NCI-H345 (cell line): Measurements from ENCODE around the gene PHOSPHO1.

Experiments used
- DNase-seq: peaks from one replicate; lab custom pipeline; 2025; lab: John Stamatoyannopoulos, UW

Gene PHOSPHO1

DNA sequence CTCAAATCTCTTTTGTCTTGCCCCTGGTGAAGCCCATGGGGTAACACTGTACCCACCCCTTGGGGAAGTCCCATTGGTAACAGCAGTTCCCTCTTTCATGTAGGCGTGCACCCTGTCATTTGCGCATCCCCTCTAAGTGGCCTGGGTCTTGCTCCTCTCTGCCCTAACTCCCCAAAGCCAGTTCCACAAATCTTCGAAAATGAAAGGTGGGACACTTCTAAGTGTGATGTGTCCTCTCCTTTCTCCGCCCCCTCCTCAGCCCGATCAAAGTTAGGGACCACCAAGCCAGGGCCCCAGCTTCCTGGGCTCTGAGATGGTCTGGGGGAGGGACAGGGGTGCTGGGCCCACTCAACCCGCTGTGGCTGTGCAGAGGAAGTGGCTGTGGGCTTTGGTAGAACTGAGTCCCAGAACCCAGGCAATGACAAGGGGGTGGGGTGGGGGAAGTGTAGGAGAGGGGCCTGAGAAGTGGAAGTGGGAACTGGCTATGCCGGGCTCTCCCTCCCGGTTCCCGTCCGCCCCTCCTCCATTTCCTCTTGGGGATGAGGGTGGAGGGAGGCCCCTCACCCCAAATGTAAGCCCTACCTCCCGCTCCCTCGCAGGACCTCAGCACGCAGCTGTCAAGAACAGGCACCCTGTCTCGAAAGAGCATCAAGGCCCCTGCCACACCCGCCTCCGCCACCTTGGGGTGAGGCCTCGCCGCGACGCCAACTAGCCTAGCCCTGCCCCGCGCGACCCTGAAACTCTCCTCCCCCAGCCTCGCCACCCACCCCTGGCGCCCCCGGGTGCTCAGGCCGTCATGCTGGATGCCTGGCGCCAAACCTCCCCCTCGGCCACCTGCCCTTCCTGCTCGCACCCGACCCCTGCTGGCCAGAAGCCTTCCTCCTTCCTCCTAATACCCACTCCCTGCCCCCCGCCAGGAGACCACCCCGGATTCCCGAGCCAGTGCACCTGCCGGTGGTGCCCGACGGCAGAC, 11.4 kb downstream of the PHOSPHO1 start:
- no peak for DNase-seq

- DNase-seq: no peak
Measured at GRCh38 chr17:49217651-49218413, 12.8 kb downstream of the PHOSPHO1 start.

DNA sequence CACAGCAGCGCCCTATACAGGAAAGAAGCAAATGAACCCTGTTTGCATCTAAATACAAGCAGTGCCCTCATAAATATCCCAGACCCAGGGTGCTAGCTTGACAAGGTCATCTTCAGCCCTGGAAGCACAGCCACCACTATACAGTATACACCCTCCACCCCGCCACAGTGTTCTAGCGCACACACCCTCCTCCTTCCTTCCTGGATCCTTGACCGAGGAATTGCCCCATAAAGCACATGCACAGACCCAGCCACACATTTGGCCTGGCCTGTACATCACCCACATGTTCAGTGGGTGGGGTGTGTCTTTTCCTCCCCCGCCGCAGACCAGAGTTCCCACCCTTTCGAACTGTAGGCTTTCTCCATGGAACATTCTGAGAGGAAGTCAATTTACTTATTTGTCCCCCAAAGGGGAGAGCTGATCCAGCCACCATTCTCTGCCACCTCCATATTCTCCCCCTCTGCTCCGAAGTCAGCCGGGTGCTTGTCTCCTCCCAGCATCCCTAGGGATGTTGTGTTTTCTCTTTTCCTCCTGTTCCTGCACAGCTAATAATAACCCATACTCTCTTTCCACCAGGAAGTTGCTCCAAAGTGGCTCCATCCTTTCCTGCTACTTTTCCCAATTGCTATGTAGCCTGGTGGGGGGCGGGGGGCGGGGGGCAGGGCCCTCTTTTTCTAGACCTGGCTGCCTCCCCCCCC, 13.5 kb downstream of the PHOSPHO1 start:
- no peak for DNase-seq

- no peak for DNase-seq
Measured at GRCh38 chr17:49216482-49216881, 14.1 kb downstream of the PHOSPHO1 start.

DNA sequence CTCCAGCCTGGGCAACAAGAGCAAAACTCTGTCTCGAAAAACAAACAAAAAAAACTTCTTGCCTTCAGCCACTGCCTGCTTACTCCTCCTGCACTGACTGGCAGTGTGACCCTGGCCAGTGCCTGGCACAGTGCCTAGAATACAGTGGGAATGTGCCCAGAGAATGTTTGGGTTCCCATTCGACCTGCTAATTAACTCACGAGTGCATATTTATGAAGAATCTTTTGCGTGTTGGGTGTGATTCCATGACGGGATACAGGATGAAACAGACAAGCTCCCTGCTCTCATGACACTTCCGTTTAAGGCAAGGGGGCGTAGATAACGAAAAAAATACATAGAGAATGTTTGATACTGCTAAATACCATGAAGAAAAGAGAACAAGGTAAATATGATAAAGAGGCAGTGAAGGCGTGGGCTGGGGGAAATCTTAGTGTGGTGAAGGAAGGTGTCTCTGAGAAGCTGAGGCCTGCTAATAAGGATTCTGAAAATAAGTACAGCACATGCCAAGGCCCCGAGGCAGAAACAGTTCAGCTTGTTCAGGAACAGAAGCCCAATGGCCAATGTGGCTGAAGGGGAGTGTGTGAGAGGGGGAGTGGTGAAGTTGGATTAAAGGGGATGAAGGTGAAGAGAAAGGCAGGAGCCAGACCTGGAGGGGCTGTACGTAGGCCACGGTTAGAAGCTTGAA, 15.8 kb downstream of the PHOSPHO1 start:
- no peak for DNase-seq

DNA sequence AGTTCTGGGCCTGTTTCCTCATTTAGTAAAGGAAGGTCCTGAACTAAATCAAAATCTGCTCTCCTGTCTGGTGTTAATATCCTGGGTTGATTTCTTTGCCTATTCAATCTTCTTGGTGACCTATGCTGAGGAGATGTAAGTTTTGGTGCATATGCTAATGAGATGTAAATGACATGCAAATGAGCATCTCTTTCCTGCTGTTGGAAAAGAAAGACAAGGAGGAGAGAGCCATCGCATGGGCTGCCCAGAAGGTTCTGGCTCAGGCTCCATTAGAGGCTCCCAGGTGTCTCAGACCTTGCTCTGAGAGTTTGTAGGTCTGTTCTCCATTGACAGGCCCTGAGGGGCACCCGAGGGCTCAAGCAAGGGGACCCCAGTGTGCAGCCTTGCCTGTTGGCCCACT, 16.7 kb downstream of the PHOSPHO1 start:
- DNase-seq: no peak

- no peak for DNase-seq
Measured at GRCh38 chr17:49213399-49213798, 17.2 kb downstream of the PHOSPHO1 start.

GRCh38 chr17:49210158-49211029, 20.2 kb downstream of the PHOSPHO1 start, which contains the start of the genes ABI3 and GNGT2:
Gene ABI3, plus strand, starts transcription at chr17:49210707. Its CDS starts 18 bp downstream, at chr17:49210725.
Gene GNGT2, minus strand, starts transcription at chr17:49210574. Its CDS starts 3,152 bp downstream, at chr17:49207422.
- no peak for DNase-seq

DNA sequence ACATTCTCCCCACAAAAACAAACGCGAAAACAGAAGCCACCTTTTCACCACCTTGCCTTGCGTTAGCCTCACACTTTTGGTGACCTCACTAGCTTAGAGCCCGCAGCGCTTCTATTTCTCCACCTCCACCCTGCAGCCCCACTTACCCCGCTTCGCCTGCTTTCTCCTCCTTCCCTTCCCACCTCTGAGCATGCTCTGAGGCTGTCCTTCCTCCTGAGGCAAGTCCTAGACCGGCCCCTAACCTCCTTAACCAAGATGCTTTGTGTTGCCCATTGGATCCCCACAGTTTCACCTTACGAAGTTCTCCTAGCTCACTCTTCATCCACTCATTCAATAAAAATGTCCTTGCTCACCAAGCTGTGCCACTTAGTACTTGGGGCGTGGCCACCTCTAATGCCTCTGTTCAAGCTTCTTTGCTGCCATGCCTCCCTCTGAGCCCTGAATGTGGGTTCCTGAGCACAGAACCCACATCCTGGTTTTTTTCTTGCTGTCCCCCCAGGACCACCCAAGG, 21.5 kb downstream of the PHOSPHO1 start:
- DNase-seq: no peak

GRCh38 chr17:49204516-49204915, 26.1 kb downstream of the PHOSPHO1 start:
- no peak for DNase-seq

DNA sequence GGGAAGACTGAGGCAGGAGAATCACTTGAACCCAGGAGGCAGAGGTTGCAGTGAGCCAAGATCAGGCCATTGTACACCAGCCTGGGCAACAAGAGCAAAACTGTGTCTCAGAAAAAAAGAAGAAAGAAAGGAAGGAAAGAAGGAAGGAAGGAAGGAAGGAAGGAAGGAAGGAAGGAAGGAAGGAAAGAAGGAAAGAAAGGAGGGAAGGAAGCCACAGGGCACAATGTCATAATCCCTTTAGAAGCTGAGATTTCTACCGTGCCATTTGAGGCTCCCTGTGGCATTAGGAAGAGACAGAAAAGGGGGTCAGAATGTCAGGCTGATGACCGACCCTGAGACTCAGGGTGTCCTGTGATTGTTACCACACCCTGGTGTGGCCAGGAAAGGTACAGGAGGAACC, 26.8 kb downstream of the PHOSPHO1 start:
- DNase-seq: no peak

DNA sequence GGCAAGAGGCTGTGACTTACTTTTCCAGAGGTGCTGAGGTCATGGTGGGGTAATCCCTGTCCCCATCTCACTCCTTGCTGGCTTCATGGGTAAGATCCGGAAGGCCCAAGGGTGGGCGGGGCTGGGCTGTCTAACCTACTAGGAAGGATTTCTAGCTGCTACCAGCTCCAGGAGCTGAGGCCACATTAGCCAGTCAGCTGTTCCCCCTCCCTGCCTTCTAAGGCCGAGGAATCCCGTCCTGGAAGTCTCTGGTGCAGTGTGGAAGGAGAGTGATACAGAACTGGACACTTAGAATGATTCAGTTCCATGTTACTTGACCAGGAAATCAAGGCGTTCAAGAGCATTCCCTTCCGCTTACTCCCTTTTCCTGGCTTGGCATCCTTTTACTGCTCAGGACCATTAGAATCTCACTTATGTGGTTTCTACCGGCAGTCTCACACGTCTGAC, 29.1 kb downstream of the PHOSPHO1 start:
- no peak for DNase-seq

- DNase-seq: no peak
Measured at GRCh38 chr17:49200423-49201083, 30.0 kb downstream of the PHOSPHO1 start.

DNA sequence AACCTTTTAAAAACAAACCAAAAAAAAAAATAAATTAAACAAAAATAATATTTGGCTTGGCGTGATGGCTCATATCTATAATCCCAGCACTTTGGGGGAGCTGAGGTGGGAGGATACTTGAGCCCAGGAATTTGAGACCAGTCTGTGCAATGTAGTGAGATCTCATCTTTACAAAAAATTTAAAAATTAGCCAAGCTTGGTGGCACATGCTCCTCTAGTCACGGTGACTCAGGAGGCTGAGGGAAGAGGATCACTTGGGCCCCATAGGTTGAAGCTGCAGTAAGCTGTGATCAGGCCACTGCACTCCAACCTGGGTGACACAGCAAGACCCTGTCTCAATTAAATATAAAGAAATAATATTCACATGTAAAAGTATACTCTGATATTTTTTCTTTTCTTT, 32.4 kb downstream of the PHOSPHO1 start:
- no peak for DNase-seq

DNA sequence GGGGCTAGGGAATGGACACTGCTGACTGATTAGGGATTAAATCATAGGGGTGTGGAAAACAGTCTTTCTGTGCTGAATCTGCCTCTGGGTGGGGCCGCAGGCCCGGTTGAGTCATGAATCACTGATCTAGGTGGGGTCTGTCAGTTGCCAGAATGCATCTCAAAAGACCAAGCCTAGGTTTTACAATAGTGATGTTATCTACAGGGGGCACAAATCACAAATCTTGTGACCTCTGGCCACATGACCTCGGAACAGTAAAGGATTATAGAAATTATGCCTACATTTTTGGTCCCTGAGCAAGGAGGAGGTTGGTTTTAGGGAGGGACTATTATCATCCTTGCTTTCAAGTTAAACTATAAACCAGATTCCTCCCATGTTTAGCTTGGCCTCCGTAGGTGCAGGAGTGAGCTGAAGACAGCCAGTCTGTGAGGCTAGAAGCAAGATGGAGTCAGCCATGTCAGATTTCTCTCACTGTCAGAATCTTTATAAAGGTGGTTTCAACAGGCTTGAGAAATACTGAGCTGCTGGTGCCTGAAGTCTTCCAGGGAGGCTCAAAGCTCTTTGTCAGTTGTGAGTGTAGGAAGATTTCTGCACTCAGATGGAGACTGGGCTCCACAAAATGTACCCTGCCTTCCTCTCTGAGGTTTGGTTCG, 33.1 kb downstream of the PHOSPHO1 start:
- DNase-seq: no peak

DNA sequence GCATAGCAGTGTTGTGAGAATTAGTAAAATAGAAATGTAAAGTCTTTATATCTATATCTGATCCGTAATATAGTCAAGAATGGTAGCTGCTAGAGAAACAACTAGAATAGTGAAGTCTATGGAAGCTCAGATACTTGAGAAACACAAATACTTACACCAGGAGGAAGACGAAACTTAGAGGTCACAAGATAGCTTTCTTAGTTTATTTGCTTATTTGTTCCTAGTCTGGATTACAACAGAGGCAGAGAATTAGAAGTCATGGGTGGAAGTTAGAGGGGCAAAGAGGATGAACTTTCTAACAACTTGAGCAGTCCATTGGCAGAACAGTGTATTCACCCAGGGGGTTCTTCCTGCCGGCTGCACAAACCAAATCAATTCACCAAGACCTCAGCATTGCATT, 34.1 kb downstream of the PHOSPHO1 start:
- no peak for DNase-seq

- no peak for DNase-seq
Measured at GRCh38 chr17:49195751-49196150, 34.8 kb downstream of the PHOSPHO1 start.

GRCh38 chr17:49194297-49194607, 36.3 kb downstream of the PHOSPHO1 start:
- DNase-seq: no peak

- peak; percentile 28 for DNase-seq
Measured at GRCh38 chr17:49193513-49194296, 36.9 kb downstream of the PHOSPHO1 start.
